ENCODE data around the gene CLTCL1.

CLTCL1 gene

GRCh38 chr22:19277785-19278184, 13.7 kb downstream of the CLTCL1 start:
- no peak for TF ChIP-seq CTCF (IDR thresholded peaks at IDR 0.05)

GRCh38 chr22:19275919-19276600, 15.5 kb downstream of the CLTCL1 start:
- TF ChIP-seq CTCF (IDR thresholded peaks at IDR 0.05), result no peak

- no peak for TF ChIP-seq CTCF (IDR thresholded peaks at IDR 0.05)
Observed at GRCh38 chr22:19275513-19275912, 16.0 kb downstream of the CLTCL1 start.

- no peak for TF ChIP-seq CTCF (IDR thresholded peaks at IDR 0.05)
Observed at GRCh38 chr22:19275104-19275503, 16.4 kb downstream of the CLTCL1 start.

- no peak for TF ChIP-seq CTCF (IDR thresholded peaks at IDR 0.05)
Observed at GRCh38 chr22:19271856-19272535, 19.5 kb downstream of the CLTCL1 start.

GRCh38 chr22:19271273-19271855, 20.2 kb downstream of the CLTCL1 start:
- TF ChIP-seq CTCF (IDR thresholded peaks at IDR 0.05), result no peak

- TF ChIP-seq CTCF (IDR thresholded peaks at IDR 0.05), result no peak
Observed at GRCh38 chr22:19270873-19271272, 20.6 kb downstream of the CLTCL1 start.

Measured in LNCAP (cell line).